CD4-positive, alpha-beta T cell treated with Interferon gamma for 1 hour (primary cell): ENCODE data around the gene LGI1.

Experiments
- DNase-seq: peaks from one replicate; pipeline ENCODE4 v3.0.0-alpha.2; 2020

The LGI1 gene

GRCh38 chr10:93755443-93756116 is 2.2 kb upstream of the LGI1 start:
- DNase-seq, result no peak

GRCh38 chr10:93756118-93756517 is 1.6 kb upstream of the LGI1 start:
- no peak for DNase-seq

- DNase-seq, result no peak
These were observed 600 bp upstream of the LGI1 start for GRCh38 chr10:93757136-93757535.

GRCh38 chr10:93758508-93758885 is 761 bp downstream of the LGI1 start:
- no peak for DNase-seq

- DNase-seq, result no peak
These were observed 1.2 kb downstream of the LGI1 start for GRCh38 chr10:93758891-93759410.

GRCh38 chr10:93760490-93760889 is 2.8 kb downstream of the LGI1 start:
- DNase-seq, result no peak

- no peak for DNase-seq
These were observed 5.2 kb downstream of the LGI1 start for GRCh38 chr10:93762979-93763391.

- no peak for DNase-seq
These were observed 9.2 kb downstream of the LGI1 start for GRCh38 chr10:93766918-93767317.

- DNase-seq, result no peak
These were observed 10.1 kb downstream of the LGI1 start for GRCh38 chr10:93767724-93768399.

GRCh38 chr10:93768892-93769291 is 11.2 kb downstream of the LGI1 start:
- no peak for DNase-seq

- no peak for DNase-seq
These were observed 13.6 kb downstream of the LGI1 start for GRCh38 chr10:93771354-93771753.

GRCh38 chr10:93773120-93773519 is 15.4 kb downstream of the LGI1 start:
- DNase-seq, result no peak

GRCh38 chr10:93773705-93774104 is 16.0 kb downstream of the LGI1 start:
- no peak for DNase-seq

- DNase-seq, result no peak
These were observed 17.6 kb downstream of the LGI1 start for GRCh38 chr10:93775356-93775755.

- no peak for DNase-seq
These were observed 19.4 kb downstream of the LGI1 start for GRCh38 chr10:93777092-93777491.

- no peak for DNase-seq
These were observed 26.3 kb downstream of the LGI1 start for GRCh38 chr10:93784059-93784458.

- DNase-seq, result no peak
These were observed 30.9 kb downstream of the LGI1 start for GRCh38 chr10:93788413-93789208.

- no peak for DNase-seq
These were observed 32.7 kb downstream of the LGI1 start for GRCh38 chr10:93790439-93790838.

- no peak for DNase-seq
These were observed 38.4 kb downstream of the LGI1 start for GRCh38 chr10:93796167-93796566.

GRCh38 chr10:93797825-93798224 is 40.1 kb downstream of the LGI1 start:
- DNase-seq, result no peak

GRCh38 chr10:93799155-93799708 is 41.5 kb downstream of the LGI1 start:
- DNase-seq, result no peak

GRCh38 chr10:93804200-93804599 is 46.5 kb downstream of the LGI1 start:
- DNase-seq, result no peak

- DNase-seq, result no peak
These were observed 49.2 kb downstream of the LGI1 start for GRCh38 chr10:93806903-93807302.
